ENCODE data around the gene CDSN.
A peak's percentile ranks its signal among the peaks of the same experiment; 100 is the strongest.

CDSN gene

GRCh38 chr6:31132806-31133205, 12.6 kb upstream of the CDSN start:
- no peak overlapping the region for H3K4me3 ChIP-seq (ENCODE audit: low read depth, low read length)
- TF ChIP-seq CTCF (IDR thresholded peaks at IDR 0.05; ENCODE audit: control insufficient read depth, extremely low read depth, insufficient read depth), result no peak
- DNase-seq (ENCODE audit: low read depth), result no peak

GRCh38 chr6:31131595-31131994, 11.3 kb upstream of the CDSN start:
- TF ChIP-seq CTCF (IDR thresholded peaks at IDR 0.05; ENCODE audit: control insufficient read depth, extremely low read depth, insufficient read depth), result no peak
- no peak overlapping the region for H3K4me3 ChIP-seq (ENCODE audit: low read depth, low read length)
- DNase-seq (ENCODE audit: low read depth), result no peak

GRCh38 chr6:31130751-31131150, 10.5 kb upstream of the CDSN start:
- TF ChIP-seq CTCF (IDR thresholded peaks at IDR 0.05; ENCODE audit: control insufficient read depth, extremely low read depth, insufficient read depth), result no peak
- no peak for DNase-seq (ENCODE audit: low read depth)

GRCh38 chr6:31129130-31129529, 8.9 kb upstream of the CDSN start:
- peak; percentile 56 for DNase-seq (ENCODE audit: low read depth)
- TF ChIP-seq CTCF (IDR thresholded peaks at IDR 0.05; ENCODE audit: control insufficient read depth, extremely low read depth, insufficient read depth), result no peak

More at GRCh38 chr6:31130751-31131150, 10.5 kb upstream of the CDSN start:
- no peak overlapping the region for H3K4me3 ChIP-seq (ENCODE audit: low read depth, low read length)

GRCh38 chr6:31128093-31128676, 7.9 kb upstream of the CDSN start:
- no peak for DNase-seq (ENCODE audit: low read depth)
- H3K4me3 ChIP-seq (ENCODE audit: low read depth, low read length), result no peak overlapping the region
- peak; percentile 76 for TF ChIP-seq CTCF (IDR thresholded peaks at IDR 0.05; ENCODE audit: control insufficient read depth, extremely low read depth, insufficient read depth)

More at GRCh38 chr6:31129130-31129529, 8.9 kb upstream of the CDSN start:
- no peak overlapping the region for H3K4me3 ChIP-seq (ENCODE audit: low read depth, low read length)

GRCh38 chr6:31126396-31127175, 6.3 kb upstream of the CDSN start:
- no peak for TF ChIP-seq CTCF (IDR thresholded peaks at IDR 0.05; ENCODE audit: control insufficient read depth, extremely low read depth, insufficient read depth)
- H3K4me3 ChIP-seq (ENCODE audit: low read depth, low read length), result no peak overlapping the region
- no peak for DNase-seq (ENCODE audit: low read depth)

Measured in LNCaP clone FGC (cell line).